Measurements from ENCODE around the gene ZFP37. TPM values are rescaled to one million over a fixed set of nuclear protein-coding genes. Genes with fewer than 3 reads are reported as not detected.

Gene ZFP37
- 2.1 TPM in 2 replicates for total RNA-seq (ENCODE audit: low replicate concordance)

GRCh38 chr9:113056191-113057106, at the start of gene ZFP37:
TSS of gene ZFP37 (minus strand) at chr9:113056724. CDS start at chr9:113056688, 36 bp downstream.

DNA sequence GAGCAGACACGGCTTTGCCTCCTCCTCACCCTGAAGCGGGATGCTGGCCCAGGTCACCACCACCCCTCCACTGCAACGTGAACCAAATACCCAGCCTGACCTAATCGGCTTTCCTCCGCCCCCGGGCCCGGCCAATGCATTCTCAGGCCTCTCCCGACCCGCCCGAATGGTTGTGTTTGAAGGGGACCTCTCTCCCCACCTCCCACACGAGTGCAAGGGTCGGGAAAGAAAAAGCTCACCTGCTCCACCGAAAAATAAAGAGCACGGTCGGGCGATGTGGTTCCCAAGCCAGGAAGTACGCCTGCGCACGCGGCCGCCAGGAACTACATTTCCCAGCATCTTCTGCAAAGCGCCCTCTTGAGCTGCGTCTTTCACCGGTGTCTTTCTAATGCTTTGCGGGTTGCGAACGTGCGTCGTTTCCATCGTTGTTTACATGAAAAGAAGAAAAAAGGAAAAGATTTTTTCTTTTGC, 44.6 kb downstream of the ZFP37 start, which contains the start of gene ZNF883:
Gene ZNF883 (minus strand): TSS at position 282 of the 471 bp plus-strand sequence.

Other genes starting within 250 kb of the ZFP37 start
- gene SLC46A2, start 165.8 kb downstream of the ZFP37 start, total RNA-seq (ENCODE audit: low replicate concordance), result not detected in 2 replicates
- 2.6 and 4.0 TPM in 2 replicates for gene ZNF883, start 44.5 kb downstream of the ZFP37 start, total RNA-seq (ENCODE audit: low replicate concordance)
- 5.1 and 18.4 TPM in 2 replicates for gene SLC31A2, start 94.3 kb upstream of the ZFP37 start, total RNA-seq (ENCODE audit: low replicate concordance)
- gene FKBP15, start 164.6 kb upstream of the ZFP37 start, total RNA-seq (ENCODE audit: low replicate concordance), result 11.5 and 14.8 TPM in 2 replicates
- 14.5 and 21.0 TPM in 2 replicates for gene SLC31A1, start 164.8 kb upstream of the ZFP37 start, total RNA-seq (ENCODE audit: low replicate concordance)
- 41.2 and 54.1 TPM in 2 replicates for gene CDC26, start 218.8 kb upstream of the ZFP37 start, total RNA-seq (ENCODE audit: low replicate concordance)
- gene PRPF4, start 218.9 kb upstream of the ZFP37 start, total RNA-seq (ENCODE audit: low replicate concordance), result 18.1 and 22.4 TPM in 2 replicates
- not detected in 2 replicates for gene RNF183, start 246.7 kb upstream of the ZFP37 start, total RNA-seq (ENCODE audit: low replicate concordance)

Data from smooth muscle cell of the coronary artery (primary cell).